HG02870 (cell line): ENCODE results near the gene CLRN3.

Source experiments
- ATAC-seq: cut with Tn5 transposase; IDR thresholded peaks from one replicate; pipeline ENCODE4 v1.9.1; 2021; ENCODE audit warnings: mild to moderate bottlenecking, moderate library complexity; ENCODE audit not compliant: unreplicated experiment

The CLRN3 gene

DNA sequence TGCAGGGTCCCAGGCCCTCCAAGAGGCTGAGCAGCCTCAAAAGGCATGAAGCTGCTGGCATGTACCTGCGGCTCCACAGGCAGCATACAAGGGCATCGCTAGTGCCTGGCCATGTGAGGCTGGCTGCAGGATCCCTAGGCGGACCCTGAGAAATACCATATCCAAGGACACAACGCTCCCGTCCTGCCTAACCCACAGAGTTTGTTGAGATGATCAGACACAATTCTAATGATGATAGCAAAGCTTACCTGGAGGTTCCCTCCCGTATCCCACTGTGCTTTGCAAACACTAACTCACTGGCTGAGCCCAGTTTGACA is 17.3 kb downstream of the CLRN3 start:
- ATAC-seq: no peak

DNA sequence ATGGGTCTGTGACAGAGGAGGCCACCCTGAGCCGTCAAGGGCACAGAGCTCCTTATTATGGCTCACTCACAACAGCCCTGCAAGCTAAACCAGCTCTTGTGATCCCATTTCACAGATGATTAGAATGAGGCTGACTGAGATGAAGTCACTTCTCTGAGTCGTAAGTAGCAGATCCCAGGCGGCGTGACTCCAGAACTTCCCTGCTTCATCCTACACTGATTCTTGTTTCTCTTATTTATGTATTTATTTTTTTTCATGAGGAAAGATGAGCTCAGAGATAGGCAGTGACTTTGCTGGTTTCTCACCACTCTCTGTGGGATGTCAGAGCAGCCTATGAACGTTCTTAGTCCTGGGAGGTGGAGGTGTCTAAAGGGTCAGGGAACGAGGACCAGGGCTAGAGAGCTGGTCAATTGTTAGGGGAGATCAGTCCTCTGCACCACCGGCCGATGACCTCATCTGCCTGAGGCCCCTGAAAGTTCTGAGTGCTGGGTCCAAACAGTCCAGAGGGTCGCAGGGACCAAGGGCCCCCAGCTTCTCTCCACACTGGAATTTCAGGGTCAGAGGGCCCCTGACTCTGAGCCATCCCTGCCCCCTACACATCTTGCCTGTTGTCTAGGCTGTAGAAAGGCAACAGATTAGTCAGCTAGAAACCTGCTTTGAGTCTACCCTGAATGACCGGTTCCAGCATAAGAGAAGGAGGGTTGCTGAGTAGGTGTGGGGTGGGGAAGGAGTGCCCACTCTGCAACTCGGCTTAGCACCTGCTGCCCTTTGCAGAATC is 17.9 kb downstream of the CLRN3 start:
- ATAC-seq: peak; percentile 43

DNA sequence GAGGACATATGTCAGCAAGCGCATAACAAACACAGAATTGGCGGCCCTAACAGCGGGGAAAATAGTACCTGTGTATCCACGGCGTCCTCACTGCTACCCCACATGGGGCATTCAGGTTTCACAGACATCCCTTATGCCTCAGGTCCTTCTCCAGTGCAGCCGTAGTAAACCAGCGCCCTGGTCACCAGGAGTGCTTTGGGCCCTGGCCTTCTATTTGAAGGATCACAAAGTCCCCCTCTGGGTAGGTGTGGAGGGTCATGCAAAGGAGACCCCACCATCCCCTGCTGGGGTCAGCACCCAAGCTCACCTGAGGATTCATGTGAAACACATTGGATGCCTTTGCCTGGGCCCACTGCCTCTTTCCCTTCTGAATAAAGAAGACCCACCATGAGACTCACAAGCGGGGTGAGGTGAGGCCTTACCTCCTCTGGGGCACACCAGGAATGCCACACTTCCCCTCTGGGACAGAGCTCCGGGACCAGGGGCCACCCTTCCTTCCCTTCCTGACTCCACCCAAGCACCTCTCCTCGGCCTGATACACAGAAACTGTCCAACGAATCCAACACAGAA is 18.8 kb downstream of the CLRN3 start:
- ATAC-seq: no peak

DNA sequence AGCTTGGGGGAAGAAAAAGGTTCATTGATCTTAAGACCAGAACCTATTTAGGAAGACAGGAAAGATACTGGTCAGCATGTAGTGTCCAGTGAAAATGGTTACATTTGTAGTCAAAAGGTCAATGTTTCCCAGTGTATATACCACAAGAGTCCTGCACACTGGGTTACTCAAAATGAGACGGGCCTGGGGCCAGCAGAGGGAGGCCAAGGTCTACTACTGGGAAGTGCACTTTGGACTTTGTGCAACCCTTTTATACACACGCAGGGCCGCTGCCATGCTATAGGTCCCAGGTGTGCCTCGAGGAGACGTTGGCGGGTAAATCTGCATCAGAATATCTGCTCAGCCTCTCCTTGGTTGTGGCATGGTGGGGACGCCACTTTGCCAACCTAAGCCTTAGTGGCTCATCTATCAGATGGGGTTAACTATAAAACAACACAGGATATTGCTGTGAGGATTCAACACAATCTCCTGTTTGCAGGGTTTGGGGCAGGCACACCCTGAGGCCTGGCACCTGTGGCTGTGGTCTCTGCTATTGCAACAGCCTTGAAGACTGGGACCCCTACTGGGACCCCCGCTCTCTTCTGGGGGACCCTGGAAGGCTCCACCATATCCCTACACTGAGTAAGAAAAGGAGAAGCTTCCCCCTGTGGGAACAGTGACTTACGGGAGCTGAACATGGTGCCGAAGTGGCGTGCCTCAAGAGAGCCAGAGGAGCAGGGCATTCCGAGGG is 19.7 kb downstream of the CLRN3 start:
- ATAC-seq: no peak

DNA sequence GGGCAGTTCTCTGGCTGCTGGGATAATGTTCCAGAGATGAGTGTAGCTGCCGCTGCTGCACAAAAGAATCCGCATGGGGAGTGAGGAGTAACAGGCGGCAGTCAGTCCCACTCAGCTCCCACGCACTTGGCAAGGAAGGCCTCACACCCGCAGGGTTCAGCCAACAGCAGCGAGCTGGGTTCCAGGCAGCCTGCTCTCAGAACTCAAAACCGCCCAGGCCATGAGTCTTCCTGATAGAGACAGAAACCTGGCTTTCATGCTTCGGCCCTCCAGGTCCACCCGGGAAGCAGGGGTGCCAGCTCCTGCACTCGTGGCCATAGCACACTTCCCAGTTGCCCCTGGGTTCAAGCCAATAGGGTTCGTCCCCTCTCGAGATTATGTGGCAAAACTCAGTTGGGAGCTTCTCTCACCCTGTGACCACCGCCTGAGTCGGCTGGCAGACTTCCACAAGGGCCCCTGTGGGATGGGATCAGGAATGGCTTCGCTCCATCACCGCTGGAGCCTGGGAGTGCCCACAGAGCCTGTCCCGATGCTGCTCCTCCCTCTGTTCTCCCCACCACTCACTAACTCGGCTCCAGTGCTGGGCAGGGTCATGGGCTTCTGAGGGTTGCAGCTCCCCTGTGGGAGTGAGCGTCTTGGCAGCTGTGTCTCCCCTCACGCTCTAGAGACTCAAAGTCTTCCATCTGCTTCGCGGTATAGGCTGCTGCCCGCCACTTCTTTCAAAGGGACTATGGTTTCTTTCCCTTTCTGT is 20.6 kb downstream of the CLRN3 start:
- ATAC-seq: no peak

DNA sequence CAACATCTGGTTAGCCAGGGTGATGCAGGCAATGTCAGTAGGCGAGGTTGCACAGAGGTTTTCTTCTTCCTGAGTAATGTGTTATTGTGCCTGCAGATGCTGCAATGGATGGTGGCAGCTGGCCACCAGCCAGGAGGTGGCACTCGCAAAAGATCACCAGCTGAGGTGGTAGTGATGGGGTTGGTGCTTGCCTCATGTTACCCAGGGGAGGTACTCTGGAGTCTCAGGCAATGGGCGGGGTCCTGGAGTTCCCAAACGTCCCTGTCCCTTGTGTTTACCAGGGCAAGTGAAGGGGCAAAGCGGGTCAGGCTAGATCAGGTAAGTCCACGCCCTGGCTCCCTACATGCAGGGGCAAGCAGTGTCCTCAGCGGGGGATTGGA is 21.1 kb downstream of the CLRN3 start:
- ATAC-seq: no peak

DNA sequence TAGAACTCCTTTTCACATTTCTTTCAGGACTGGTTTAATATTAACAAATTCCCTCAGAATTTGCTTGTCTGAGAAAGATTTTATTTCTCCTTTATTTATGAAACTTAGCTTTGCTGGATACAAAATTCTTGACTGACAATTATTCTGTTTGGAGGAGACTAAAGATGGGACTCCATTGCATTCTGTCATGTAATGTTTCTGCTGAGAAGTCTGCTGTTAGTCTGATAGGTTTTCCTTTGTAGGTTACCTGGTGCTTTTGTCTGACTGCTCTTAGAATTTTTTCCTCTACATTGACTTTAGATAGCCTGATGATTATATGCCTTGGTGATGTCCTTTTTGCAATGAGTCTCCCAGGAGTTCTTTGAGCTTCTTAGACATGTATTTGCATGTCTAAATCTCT is 23.4 kb downstream of the CLRN3 start:
- ATAC-seq: no peak

DNA sequence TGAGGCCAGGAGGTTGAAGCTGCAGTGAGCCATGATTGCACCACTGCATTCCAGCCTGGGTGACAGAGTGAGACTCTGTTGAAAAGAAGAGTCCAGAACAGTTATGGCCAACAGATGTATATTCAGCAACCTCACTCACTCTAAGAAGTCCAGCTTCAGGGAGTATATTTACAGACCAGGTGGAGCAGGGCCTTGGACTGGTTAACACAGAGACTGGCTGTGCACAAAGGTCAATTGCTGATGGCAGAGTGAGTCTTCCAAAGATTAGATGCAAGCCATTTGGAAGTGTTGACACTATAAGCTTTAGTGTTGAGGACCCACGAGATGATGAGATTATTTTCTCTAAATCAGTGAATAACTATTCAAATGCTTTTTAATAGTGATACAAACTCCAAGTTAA is 24.9 kb downstream of the CLRN3 start:
- ATAC-seq: no peak

DNA sequence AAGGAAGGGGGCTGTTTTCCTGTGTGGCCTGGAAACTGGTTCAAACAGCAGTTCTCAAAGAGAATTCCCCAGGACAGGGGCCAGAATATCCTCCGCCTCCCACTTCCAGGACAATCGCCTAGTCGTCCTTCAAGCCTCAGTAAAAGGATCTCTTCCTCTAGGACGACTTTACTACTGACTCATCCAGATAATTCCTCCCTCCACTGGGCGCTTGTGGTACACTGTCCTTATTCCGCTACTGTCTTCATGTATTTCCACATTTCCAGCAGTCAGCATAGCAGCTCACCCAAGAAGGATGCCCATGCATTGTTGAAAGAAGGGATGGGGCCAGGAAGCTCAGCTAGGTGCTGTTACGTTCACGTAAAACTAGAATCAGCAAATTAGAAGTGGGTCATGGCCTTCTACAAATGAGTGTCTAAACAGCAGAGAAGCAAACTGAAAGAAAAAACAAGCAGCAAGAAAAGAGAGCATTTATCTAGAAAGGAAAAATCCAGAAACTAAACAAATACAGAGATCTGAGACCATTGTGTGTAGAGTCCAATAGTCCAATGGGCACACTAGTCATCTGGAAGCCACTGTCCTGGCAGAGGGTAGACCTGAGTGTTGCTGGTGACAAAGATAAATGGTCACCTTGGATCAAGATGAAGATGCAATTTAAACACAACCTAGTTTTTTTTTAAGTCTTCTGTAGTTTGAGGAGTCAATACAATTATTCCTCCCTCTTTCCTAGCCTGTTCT is 26.3 kb downstream of the CLRN3 start:
- ATAC-seq: no peak

DNA sequence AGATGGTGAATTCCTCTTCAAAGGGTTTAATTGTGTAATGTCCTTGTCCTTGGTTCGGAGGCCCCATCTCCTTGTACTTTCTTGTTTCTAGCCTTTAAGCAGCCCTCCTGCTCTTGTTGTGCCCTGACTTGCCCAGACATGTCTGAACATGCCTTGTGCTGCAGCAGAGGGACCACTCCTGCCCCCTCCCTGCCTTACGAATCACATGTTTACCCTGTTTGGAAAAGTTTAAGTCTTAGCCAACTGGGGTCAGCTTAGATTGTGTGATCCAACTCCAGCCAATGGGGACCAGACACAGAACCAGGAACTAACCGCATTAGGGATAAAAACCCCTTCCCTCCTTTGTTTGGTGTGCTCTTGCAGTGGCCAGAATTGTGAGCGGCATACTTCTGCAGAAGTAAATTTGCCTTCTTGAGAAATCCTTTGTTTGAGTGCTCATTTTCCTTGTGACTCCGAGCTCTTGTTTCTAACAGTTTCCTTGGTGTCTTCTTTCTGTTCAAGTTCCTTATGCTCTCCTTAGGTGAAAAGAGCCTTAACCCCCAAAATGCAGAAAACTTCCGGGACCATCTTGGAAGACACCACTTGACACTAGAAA is 29.4 kb downstream of the CLRN3 start:
- no peak for ATAC-seq

DNA sequence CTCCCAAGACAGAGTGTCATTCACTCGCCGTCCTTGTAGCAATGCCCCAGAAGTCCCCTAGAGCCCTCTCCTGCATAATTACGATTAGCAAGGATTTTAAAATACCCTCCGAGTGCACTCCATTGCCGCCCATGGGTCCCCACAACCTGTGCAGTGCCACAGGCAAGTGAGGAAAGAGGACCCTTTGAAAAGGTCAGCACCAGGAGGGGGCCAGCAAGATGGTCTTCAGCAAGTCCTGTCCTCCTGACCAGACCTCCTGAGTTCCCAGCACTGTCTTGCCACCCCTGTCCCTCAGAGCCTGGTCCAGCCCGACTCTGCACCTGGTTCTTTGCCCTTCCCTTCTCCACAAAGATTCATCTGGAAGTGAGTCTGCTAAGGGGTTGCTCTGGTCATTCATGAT is 32.1 kb downstream of the CLRN3 start:
- ATAC-seq: no peak

DNA sequence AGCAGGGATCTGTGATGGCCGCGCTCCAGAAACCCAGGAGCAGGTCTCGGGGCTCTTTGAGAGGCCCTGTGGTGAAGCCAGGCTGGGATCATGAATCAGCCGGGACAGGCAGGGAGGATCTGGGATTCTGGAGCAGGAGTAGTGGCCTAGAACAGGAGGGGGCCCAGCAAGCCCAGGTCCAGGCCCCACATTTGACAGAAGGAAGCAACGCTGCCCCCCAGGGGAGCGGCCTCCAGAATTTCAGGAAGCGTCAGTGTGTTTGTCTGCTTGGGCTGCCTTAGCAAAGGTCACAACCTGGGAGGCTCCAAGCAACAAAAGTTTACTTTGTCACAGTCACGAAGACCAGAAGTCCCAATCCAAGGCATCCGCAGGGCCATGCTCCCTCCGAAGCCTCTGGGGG is 36.8 kb downstream of the CLRN3 start:
- ATAC-seq: no peak

DNA sequence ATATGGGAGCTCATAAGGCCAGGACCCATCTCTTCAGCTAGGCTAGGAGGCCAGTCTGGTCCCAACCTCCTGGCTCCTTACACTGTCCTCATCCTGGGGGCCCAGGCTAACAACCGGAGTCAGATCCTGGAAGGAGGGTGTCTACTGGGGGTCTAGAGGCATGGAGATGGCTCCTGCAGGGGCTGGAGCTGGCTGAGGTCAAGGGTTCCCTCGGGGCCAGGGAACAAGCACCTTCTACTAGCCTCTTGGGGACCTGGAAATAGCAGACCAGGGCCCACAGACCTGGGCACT is 37.2 kb downstream of the CLRN3 start:
- no peak for ATAC-seq

DNA sequence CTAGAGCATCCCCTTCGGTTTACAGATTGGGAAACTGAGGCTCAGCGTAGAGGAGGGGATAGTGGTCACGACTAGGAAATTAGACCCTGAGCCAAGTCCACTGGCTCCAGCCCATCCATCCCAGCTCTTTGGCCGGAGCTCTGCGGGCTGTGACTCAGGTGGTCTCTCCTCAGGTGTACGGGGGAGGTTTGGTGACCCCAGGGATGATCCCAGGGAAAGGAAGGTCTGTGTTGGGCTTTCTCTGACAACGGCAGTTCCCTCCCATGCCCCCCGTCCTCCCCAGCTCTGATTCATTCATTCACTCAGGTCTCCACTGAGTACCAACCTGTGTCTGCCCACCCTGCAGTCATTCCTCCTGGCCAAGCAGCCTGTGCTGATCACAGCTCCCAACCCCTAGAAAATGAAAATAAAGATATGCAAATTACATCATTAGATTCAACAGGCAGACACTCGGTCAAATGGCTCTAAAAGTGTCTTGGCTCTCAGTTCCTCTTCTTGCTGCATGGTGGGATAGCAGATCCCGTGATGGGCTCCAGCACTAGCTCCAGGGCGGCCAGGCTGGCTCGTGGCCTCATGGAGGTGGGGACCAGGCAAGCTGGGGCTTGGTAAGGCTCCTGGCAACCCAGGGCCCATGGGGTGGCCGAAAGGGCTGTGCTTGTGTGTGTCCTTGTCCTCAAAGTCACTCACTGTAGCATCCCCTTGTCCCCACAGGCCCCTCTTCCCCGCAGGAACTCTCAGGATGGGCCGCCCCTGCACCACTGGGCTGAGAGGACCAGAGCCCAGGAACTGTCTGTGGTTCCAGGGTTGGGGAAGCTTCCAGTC is 37.8 kb downstream of the CLRN3 start:
- ATAC-seq: peak; percentile 75

DNA sequence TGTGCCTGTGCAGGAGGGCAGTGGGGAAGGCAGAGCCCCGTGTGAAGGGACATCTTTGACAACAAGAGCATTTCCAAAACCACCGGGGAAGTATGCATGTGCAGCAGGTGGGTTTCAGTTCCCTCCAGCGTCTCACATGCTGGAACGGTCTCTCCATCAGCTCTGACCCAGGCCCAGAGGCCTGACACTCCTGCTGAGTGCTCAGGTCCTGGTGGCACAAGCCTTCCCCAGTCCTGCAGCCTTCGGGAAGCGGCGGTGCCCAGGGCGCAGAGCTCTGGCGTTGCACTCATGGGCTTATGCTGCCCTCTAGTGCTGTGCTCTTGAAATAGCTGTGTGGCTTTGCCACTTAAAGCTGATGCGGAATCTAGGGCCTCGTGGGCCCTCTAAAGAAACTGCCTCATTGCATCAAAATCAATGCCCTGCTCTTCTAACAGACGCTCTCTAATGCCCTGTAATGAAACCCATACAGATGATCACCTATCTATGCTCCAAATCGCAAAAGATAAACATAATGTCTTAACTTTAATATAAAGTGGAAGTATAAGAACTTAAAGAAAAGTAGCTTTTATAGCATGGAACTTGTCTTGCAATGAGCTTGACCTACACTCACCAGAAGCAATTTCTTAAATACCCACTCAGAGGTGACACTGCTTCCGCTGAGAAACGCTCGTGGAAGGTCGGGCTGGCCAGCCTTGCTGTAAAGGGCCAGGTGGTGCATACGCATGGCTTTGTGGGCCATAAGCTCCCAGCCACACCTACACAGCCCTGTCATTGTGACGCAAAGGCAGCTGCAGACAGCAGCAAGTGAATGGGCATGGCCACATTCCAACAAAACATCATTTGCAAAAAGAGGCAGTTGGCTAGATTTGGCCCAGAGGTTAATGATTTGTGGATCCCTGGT is 38.6 kb downstream of the CLRN3 start:
- peak; percentile 53 for ATAC-seq

DNA sequence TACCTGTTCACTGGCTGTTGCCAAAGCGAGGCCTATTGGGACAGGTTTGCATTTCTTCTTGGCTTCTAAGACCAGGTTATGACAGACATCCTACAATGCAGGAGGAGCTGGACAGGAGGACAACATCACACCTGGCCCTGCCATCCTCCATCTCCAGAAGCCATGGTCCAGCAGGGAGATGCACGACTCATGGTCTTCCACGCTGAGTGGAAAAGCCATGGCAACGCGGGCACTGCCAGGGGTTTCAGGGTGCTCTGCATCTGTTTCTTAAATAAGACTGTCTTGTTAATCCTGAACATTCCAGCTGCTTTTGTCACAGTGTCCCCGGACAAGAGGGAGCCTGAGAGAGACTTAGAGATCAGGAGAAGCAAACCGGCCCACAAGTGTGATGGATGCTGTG is 40.3 kb downstream of the CLRN3 start:
- no peak for ATAC-seq

DNA sequence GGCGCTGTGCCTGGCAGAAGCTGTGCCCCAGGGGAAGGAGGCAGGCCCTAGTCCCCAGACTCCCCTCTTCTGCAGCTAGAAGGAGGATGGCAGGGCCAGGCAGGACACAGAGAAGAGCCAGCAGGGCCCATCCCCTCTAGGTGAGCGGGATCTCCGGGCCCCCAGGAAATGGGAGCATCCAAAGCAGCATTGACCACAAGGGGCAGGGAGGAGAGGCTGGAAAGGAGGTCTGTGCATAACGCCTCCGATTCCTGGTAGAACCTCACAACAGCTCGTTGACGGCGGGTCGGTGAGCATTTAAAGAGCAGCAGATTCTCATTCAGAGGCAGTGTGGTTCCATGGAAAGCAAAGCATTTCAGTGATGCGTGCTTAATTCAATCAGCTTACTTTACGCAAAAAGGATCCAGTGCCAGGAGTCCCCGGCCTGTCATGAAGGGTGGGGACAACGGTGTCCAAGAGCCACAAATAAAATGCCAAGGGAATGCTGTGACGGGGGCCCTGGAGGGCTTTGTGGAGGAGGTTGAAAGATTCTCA is 41.0 kb downstream of the CLRN3 start:
- ATAC-seq: no peak

DNA sequence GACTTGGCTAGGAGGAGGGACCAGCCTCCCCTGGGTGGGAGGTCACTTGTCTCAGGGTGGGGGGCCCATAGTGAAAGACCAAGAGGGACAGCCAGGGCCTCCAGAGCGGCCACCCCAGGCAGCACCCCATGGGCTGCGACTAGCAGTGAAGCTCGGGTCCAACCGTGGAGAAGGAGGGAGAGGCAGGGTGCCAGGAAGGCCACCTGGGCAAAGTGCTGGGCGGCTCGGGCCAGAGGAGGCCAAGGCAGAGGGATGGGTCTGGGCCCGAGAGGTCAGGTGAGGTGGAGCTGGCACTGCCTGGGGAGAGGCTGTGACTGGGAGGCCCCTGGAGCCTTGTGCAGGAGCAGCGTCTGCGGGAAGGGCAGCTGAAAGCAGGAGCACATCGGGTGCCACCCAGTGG is 41.8 kb downstream of the CLRN3 start:
- ATAC-seq: no peak

DNA sequence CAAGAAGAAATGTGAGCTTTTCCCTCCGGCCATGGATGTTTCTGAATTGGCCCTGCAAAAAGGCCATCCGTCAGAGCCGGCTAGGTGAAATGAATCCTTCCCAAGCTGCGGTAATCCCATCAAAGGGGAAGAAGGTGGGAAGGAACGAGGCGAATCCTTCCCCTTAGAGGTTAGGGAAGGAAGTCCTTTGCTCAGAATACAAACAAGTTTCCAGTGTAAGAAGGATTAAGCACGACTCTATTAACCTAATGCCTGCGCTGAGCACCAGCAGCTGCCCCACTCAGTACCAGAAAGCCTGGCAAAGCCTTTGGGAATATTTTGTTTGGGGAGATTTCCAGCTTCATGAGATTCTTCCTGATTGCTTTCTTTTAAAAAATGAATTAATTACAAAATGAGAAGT is 42.8 kb downstream of the CLRN3 start:
- ATAC-seq: no peak
